K562 (cell line): ENCODE results near the gene LY6G5B. TPM values are rescaled to one million over a fixed set of nuclear protein-coding genes. Genes with fewer than 3 reads are reported as not detected.
A peak's percentile ranks its signal among the peaks of the same experiment; 100 is the strongest.

Source experiments
- BRD4 ChIP-seq: fragments of 200-600 bp; sonication (generic); IDR thresholded peaks from 2 replicates; pipeline ENCODE4 v1.6.1; 2017; ENCODE audit warnings: inconsistent platforms
- BRD9 ChIP-seq: fragments of 450-650 bp; IDR thresholded peaks from 2 replicates; pipeline ENCODE4 v1.6.1; 2018; ENCODE audit warnings: low read depth; ENCODE audit not compliant: partially characterized antibody
- CBFA2T3 ChIP-seq: fragments of 450-650 bp; IDR thresholded peaks from 2 replicates; pipeline ENCODE4 v1.6.1; 2017
- CEBPG ChIP-seq, 3 experiments: fragments of 200-800 bp in 1 of 3; sonication (Bioruptor generic) in 1 of 3; sonication (generic) in 1 of 3; formaldehyde crosslinking in 1 of 3; IDR thresholded peaks in 2 of 3; conservative IDR thresholded peaks in 1 of 3; 2 replicates each; pipeline versions ENCODE4 v1.6.1 to v1.8.0; 2016 to 2022; ENCODE audit warnings: missing compliant biosample characterization in 2 of 3, missing genetic modification characterization in 2 of 3, mild to moderate bottlenecking in 1 of 3, missing genetic modification reagents in 1 of 3
- DIDO1 ChIP-seq: fragments of 450-650 bp; IDR thresholded peaks from 2 replicates; pipeline ENCODE4 v1.6.1; 2016; ENCODE audit warnings: low read depth, missing biosample characterization, missing genetic modification characterization
- LEF1 ChIP-seq: fragments of 450-650 bp; IDR thresholded peaks from 2 replicates; pipeline ENCODE4 v1.6.1; 2016; ENCODE audit warnings: mild to moderate bottlenecking
- MIER1 ChIP-seq: fragments of 450-650 bp; IDR thresholded peaks from 2 replicates; pipeline ENCODE4 v1.6.1; 2016; ENCODE audit warnings: antibody characterized with exemption, mild to moderate bottlenecking, low read depth
- MXI1 ChIP-seq: IDR thresholded peaks from 2 replicates; pipeline ENCODE4 v1.6.1; 2011; ENCODE audit warnings: low read depth, mild to moderate bottlenecking, improper control_type of control experiment, low read length
- MYNN ChIP-seq, 2 experiments: sonication (generic); formaldehyde crosslinking in 1 of 2; IDR thresholded peaks; 2 replicates each; pipeline versions ENCODE4 v1.5.0 to v1.6.1; 2016 to 2020; ENCODE audit warnings: antibody characterized with exemption in 1 of 2, missing genetic modification reagents in 1 of 2
- NBN ChIP-seq: fragments of 450-650 bp; IDR thresholded peaks from 2 replicates; pipeline ENCODE4 v1.6.1; 2016; ENCODE audit warnings: low read depth, mild to moderate bottlenecking
- OTX1 ChIP-seq: fragments of 450-650 bp; formaldehyde crosslinking; IDR thresholded peaks from 2 replicates; pipeline ENCODE4 v1.4.0; 2022; ENCODE audit warnings: mild to moderate bottlenecking
- PHTF2 ChIP-seq: fragments of 250-450 bp; sonication (Bioruptor Pico); IDR thresholded peaks from 2 replicates; pipeline ENCODE4 v1.5.0; 2021; ENCODE audit warnings: mild to moderate bottlenecking
- PML ChIP-seq: IDR thresholded peaks from 2 replicates; pipeline ENCODE4 v1.6.1; 2012; ENCODE audit warnings: low read length, inconsistent platforms
- SIX5 ChIP-seq, 2 experiments: IDR thresholded peaks; 2 replicates each; pipeline ENCODE4 v1.6.1; 2011; ENCODE audit warnings: low read length in 2 of 2, borderline replicate concordance in 1 of 2, low read depth in 1 of 2, mild to moderate bottlenecking in 1 of 2, moderate library complexity in 1 of 2; ENCODE audit not compliant: insufficient read depth in 1 of 2
- SMARCE1 ChIP-seq: fragments of 450-650 bp; IDR thresholded peaks from 2 replicates; pipeline ENCODE4 v1.7.1; 2016; ENCODE audit warnings: mild to moderate bottlenecking
- SUPT5H ChIP-seq: fragments of 450-650 bp; IDR thresholded peaks from 2 replicates; pipeline ENCODE4 v1.6.1; 2016
- TARDBP ChIP-seq: fragments of 450-650 bp; IDR thresholded peaks from 2 replicates; pipeline ENCODE4 v1.6.1; 2016
- TBP ChIP-seq: optimal IDR thresholded peaks from 2 replicates; pipeline ENCODE3; 2011; ENCODE audit warnings: low read depth, low read length, improper control_type of control experiment
- TEAD1 ChIP-seq, 2 experiments: fragments of 450-650 bp in 1 of 2; sonication (generic) in 1 of 2; formaldehyde crosslinking; IDR thresholded peaks; 2 replicates each; pipeline versions ENCODE4 v1.4.0 to v1.8.0; 2020 to 2022; ENCODE audit warnings: mild to moderate bottlenecking in 2 of 2, missing genetic modification reagents in 1 of 2
- XRCC5 ChIP-seq: fragments of 200-400 bp; formaldehyde crosslinking; IDR thresholded peaks from 2 replicates; pipeline ENCODE4 v1.6.1; 2017; ENCODE audit warnings: low read depth, mild to moderate bottlenecking, low read length
- YY1 ChIP-seq, 3 experiments: IDR thresholded peaks; 2 replicates each; pipeline ENCODE4 v1.6.1; 2011; ENCODE audit warnings: low read length in 2 of 3, mild to moderate bottlenecking in 2 of 3, moderate library complexity in 2 of 3, borderline replicate concordance in 1 of 3, control low read depth in 1 of 3, low read depth in 1 of 3; ENCODE audit not compliant: insufficient read depth in 3 of 3, insufficient replicate concordance in 2 of 3, control insufficient read depth in 1 of 3, insufficient read length in 1 of 3; ENCODE audit errors: extremely low read depth in 1 of 3
- ZNF3 ChIP-seq: fragments of 250-450 bp; sonication (Bioruptor Pico); IDR thresholded peaks from 2 replicates; pipeline ENCODE4 v1.5.0; 2021; ENCODE audit warnings: mild to moderate bottlenecking, moderate library complexity
- polyA plus RNA-seq, 8 experiments: library from polyadenylated mRNA; depleted of rRNA in 4 of 8; stranded (reverse) in 5 of 8; unstranded in 3 of 8; fragments of >200 nt; fragmentation: Nextera tagmentation in 2 of 8; fragmentation: Illumina TruSeq in 1 of 8; extraction: Ambion mirVana in 2 of 8; extraction: Trizol in 1 of 8; gene quantifications; 2 replicates each; pipeline versions ENCODE4 v1.2.1 to v1.2.3, GENCODE V29; 2011 to 2014; ENCODE audit warnings: inconsistent platforms in 1 of 8, missing spikeins in 1 of 8
- total RNA-seq, 7 experiments: library from RNA; depleted of rRNA in 6 of 7; stranded (reverse); fragments of >200 nt in 6 of 7; fragmentation: Illumina TruSeq in 2 of 7; extraction: Trizol in 2 of 7; gene quantifications; 2 replicates each; pipeline versions ENCODE4 v1.2.1 to v1.2.3, GENCODE V29; 2011 to 2021; ENCODE audit warnings: low replicate concordance in 1 of 7
- TF ChIP-seq, protein P1 (sequence below): fragments of 450-650 bp; IDR thresholded peaks from 2 replicates; pipeline ENCODE4 v1.6.1; 2016

The LY6G5B gene
- total and polyA plus RNA-seq, 9 of the 15 experiments (the other 6 are each of a cell fraction or from before 2014, with no cell fraction given) = 6.0 to 27.0 (median 7.5) TPM

GRCh38 chr6:31652925-31653724, 16.7 kb upstream of the LY6G5B start (continued):
- TF ChIP-seq YY1 (IDR thresholded peaks at IDR 0.05; ENCODE audit: borderline replicate concordance in 1 of 3, control insufficient read depth in 1 of 3, extremely low read depth in 1 of 3, insufficient read depth in 3 of 3, insufficient read length in 1 of 3, insufficient replicate concordance in 2 of 3, low read depth in 1 of 3, low read length in 2 of 3) (peak in 1 of 3 experiments; percentile 71), ZNF3 (CRISPR knock-in tag) (peak; percentile 41; the same call in 1 of the 2 replicates), DIDO1 (tag) (no peak), SIX5 (IDR thresholded peaks at IDR 0.05; ENCODE audit: borderline replicate concordance in 1 of 2, insufficient read depth in 1 of 2, low read depth in 1 of 2, low read length in 2 of 2) (no peak), MYNN (IDR thresholded peaks at IDR 0.05) (no peak; the same call in 1 of the 2 replicates), MYNN (CRISPR knock-in tag; IDR thresholded peaks at IDR 0.05) (no peak), MXI1 (peak; percentile 19; the same call in 1 of the 2 replicates), MIER1 (peak; percentile 72; the same call in 1 of the 2 replicates), SMARCE1 (peak; percentile 81; the same call in 1 of the 2 replicates), BRD9 (peak; percentile 98), TEAD1 (CRISPR knock-in tag; IDR thresholded peaks at IDR 0.05) (0 out of 4 replicates have a peak, but pooled peaks of 1 of the 2 experiments have one; percentile 35), SUPT5H (peak; percentile 93), BRD4 (peak; percentile 98; the same call in 1 of the 2 replicates), PHTF2 (CRISPR knock-in tag) (no peak), OTX1 (CRISPR knock-in tag) (peak; percentile 72), TARDBP (no peak; the same call in 1 of the 2 replicates), CBFA2T3 (0 out of 2 replicates have a peak, but pooled peaks have one; percentile 3), CEBPG (CRISPR knock-in tag; IDR thresholded peaks at IDR 0.05) (no peak), CEBPG (tag; conservative IDR thresholded peaks at IDR 0.05 in 1 of 2, IDR thresholded peaks at IDR 0.05 in 1 of 2) (no peak; a peak in 1 of 4 replicates), TBP (peak; percentile 78), LEF1 (peak; percentile 90; the same call in 1 of the 2 replicates), PML (peak; percentile 71), XRCC5 (peak; percentile 76; the same call in 1 of the 2 replicates), NBN (peak; percentile 94)
- TF ChIP-seq, protein P1, sequence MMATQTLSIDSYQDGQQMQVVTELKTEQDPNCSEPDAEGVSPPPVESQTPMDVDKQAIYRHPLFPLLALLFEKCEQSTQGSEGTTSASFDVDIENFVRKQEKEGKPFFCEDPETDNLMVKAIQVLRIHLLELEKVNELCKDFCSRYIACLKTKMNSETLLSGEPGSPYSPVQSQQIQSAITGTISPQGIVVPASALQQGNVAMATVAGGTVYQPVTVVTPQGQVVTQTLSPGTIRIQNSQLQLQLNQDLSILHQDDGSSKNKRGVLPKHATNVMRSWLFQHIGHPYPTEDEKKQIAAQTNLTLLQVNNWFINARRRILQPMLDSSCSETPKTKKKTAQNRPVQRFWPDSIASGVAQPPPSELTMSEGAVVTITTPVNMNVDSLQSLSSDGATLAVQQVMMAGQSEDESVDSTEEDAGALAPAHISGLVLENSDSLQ = no peak
